WTC11 (cell line): ENCODE results near the gene HNRNPUL1. TPM values are rescaled to one million over a fixed set of nuclear protein-coding genes. Genes with fewer than 3 reads are reported as not detected.

ENCODE experiments used
- ATAC-seq: fragments of 200-7000 bp; cut with Tn5 transposase; 2 replicates; pipeline ENCODE4 v1.10.0; 2021; ENCODE audit warnings: mild to moderate bottlenecking, moderate library complexity
- CTCF ChIA-PET: fragments of 300-600 bp; sonication (Branson Sonifier 250); formaldehyde crosslinking; loops from one replicate; lab custom pipeline; 2021; ENCODE audit warnings: antibody characterized with exemption; lab: Charles Lee
- POLR2A ChIA-PET: fragments of 350-600 bp; sonication (Branson Sonifier 250); formaldehyde crosslinking; loops from one replicate; lab custom pipeline; 2021; ENCODE audit warnings: antibody characterized with exemption; lab: Charles Lee
- DNase-seq: peaks from one replicate; pipeline ENCODE4 v3.0.0; 2021; ENCODE audit warnings: low spot score
- H3K27ac Mint-ChIP-seq: 2 replicates; pipeline ENCODE4 v1.8.0; 2021; ENCODE audit warnings: mixed read lengths
- H3K27me3 Mint-ChIP-seq: 2 replicates; pipeline ENCODE4 v1.8.0; 2021; ENCODE audit warnings: low read depth, mild to moderate bottlenecking, moderate library complexity, mixed read lengths
- H3K36me3 Mint-ChIP-seq: 2 replicates; pipeline ENCODE4 v1.8.0; 2021; ENCODE audit warnings: mixed read lengths
- H3K4me1 Mint-ChIP-seq: 2 replicates; pipeline ENCODE4 v1.8.0; 2022; ENCODE audit warnings: mixed read lengths
- H3K4me3 Mint-ChIP-seq: 2 replicates; pipeline ENCODE4 v1.8.0; 2021; ENCODE audit warnings: mild to moderate bottlenecking, moderate library complexity, mixed read lengths
- H3K9me3 Mint-ChIP-seq: 2 replicates; pipeline ENCODE4 v1.8.0; 2021; ENCODE audit warnings: mixed read lengths
- ATF1 ChIP-seq: sonication (generic); formaldehyde crosslinking; IDR thresholded peaks from 2 replicates; pipeline ENCODE4 v1.8.1; 2023; ENCODE audit warnings: mild to moderate bottlenecking, moderate library complexity, missing genetic modification reagents
- ELF4 ChIP-seq: sonication (generic); formaldehyde crosslinking; IDR thresholded peaks from 2 replicates; pipeline ENCODE4 v1.8.1; 2022; ENCODE audit warnings: low read depth, mild to moderate bottlenecking, moderate library complexity, missing genetic modification reagents
- EMX1 ChIP-seq: fragments of 250-450 bp; sonication (Bioruptor Pico); IDR thresholded peaks from 2 replicates; pipeline ENCODE4 v1.8.0; 2021; ENCODE audit warnings: mild to moderate bottlenecking
- GRHL2 ChIP-seq: fragments of 250-450 bp; sonication (Bioruptor Pico); IDR thresholded peaks from 2 replicates; pipeline ENCODE4 v1.8.0; 2022; ENCODE audit warnings: mild to moderate bottlenecking, moderate library complexity; ENCODE audit not compliant: insufficient replicate concordance, severe bottlenecking
- IRF2 ChIP-seq: sonication (generic); formaldehyde crosslinking; IDR thresholded peaks from 2 replicates; pipeline ENCODE4 v1.8.0; 2022; ENCODE audit warnings: low read depth, missing genetic modification reagents, borderline replicate concordance
- MXD4 ChIP-seq: fragments of 250-450 bp; sonication (Bioruptor Pico); IDR thresholded peaks from 2 replicates; pipeline ENCODE4 v1.8.0; 2021; ENCODE audit warnings: mild to moderate bottlenecking, moderate library complexity, borderline replicate concordance
- NFATC4 ChIP-seq: fragments of 250-450 bp; sonication (Bioruptor Pico); IDR thresholded peaks from 2 replicates; pipeline ENCODE4 v1.9.0; 2021; ENCODE audit warnings: mild to moderate bottlenecking
- RELA ChIP-seq: sonication (generic); formaldehyde crosslinking; IDR thresholded peaks from 2 replicates; pipeline ENCODE4 v1.8.1; 2022; ENCODE audit warnings: missing genetic modification reagents, mild to moderate bottlenecking, borderline replicate concordance
- SMAD3 ChIP-seq: sonication (generic); formaldehyde crosslinking; IDR thresholded peaks from 2 replicates; pipeline ENCODE4 v1.8.0; 2022; ENCODE audit warnings: missing genetic modification reagents, mild to moderate bottlenecking, borderline replicate concordance
- ZNF121 ChIP-seq: sonication (generic); formaldehyde crosslinking; IDR thresholded peaks from 2 replicates; pipeline ENCODE4 v1.8.0; 2023; ENCODE audit warnings: missing genetic modification reagents
- ZNF219 ChIP-seq: sonication (generic); formaldehyde crosslinking; IDR thresholded peaks from 2 replicates; pipeline ENCODE4 v1.8.0; 2023; ENCODE audit warnings: missing genetic modification reagents, mild to moderate bottlenecking, borderline replicate concordance
- total RNA-seq: library from RNA; stranded (reverse); gene quantifications from 3 replicates; pipeline ENCODE4 v1.2.3, GENCODE V29; 2021
- TF ChIP-seq, protein P1 (sequence below): fragments of 250-450 bp; sonication (Bioruptor Pico); IDR thresholded peaks from 2 replicates; pipeline ENCODE4 v1.8.0; 2021; ENCODE audit warnings: mild to moderate bottlenecking
- TF ChIP-seq, protein P2 (sequence below): fragments of 250-450 bp; sonication (Bioruptor Pico); IDR thresholded peaks from 2 replicates; pipeline ENCODE4 v1.9.0; 2021; ENCODE audit warnings: mild to moderate bottlenecking
- TF ChIP-seq, protein P3 (sequence below): sonication (generic); formaldehyde crosslinking; IDR thresholded peaks from 2 replicates; pipeline ENCODE4 v1.8.0; 2022; ENCODE audit warnings: missing genetic modification reagents
- TF ChIP-seq, protein P4 (sequence below): sonication (generic); formaldehyde crosslinking; IDR thresholded peaks from 2 replicates; pipeline ENCODE4 v1.8.0; 2023; ENCODE audit warnings: missing genetic modification reagents

The HNRNPUL1 gene
- total RNA-seq, 1 experiment from 2014 or later: 282 TPM

DNA sequence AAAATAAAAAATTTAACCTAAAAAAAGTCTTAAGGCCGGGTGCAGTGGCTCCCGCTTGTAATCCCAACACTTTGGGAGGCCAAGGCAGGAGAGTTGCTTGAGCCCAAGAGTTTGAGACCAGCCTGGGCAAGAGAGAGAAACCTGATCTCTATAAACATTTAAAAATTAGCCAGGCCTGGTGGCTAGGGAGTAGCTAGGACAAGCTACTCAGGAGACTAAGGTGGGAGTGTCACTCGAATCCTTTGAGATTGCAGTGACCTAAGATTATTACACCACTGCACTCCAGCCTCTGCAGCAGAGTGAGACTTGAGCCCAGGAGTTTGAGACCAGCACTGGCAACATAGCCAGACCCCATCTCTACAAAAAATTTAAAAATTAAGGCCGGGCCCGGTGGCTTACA lies 46.9 kb downstream of the HNRNPUL1 start:
- POLR2A ChIA-PET: interaction anchor here (0.9 to 1.2 kb wide), 2 partner anchors 52 to 128 kb away, joined by 3 to 5 read pairs; partner anchors contain the start of genes B9D2 and DMAC2
- Mint-ChIP-seq H3K27ac (no peak overlapping the region), H3K36me3 (peaks cover 25% of the 10 kb centered on the region), H3K4me1 (peaks cover 21% of the 10 kb centered on the region), H3K4me3 (peak overlapping the region; percentile 96), H3K9me3 (no peaks in the 10 kb centered on the region), H3K27me3 (no peaks in the 10 kb centered on the region)
- CTCF ChIA-PET: interaction anchor here (1.1 to 1.2 kb wide), 4 partner anchors 11 to 259 kb away, joined by 3 to 8 read pairs (median 6); partner anchors contain the start of gene TGFB1
- no peak for ATAC-seq
- DNase-seq: no peak
- TF ChIP-seq GRHL2 (CRISPR knock-in tag) (no peak), NFATC4 (CRISPR knock-in tag) (no peak), ZNF219 (no peak), ELF4 (CRISPR knock-in tag) (no peak), SMAD3 (CRISPR knock-in tag) (no peak), ZNF121 (CRISPR knock-in tag) (no peak)
- TF ChIP-seq, protein P1, sequence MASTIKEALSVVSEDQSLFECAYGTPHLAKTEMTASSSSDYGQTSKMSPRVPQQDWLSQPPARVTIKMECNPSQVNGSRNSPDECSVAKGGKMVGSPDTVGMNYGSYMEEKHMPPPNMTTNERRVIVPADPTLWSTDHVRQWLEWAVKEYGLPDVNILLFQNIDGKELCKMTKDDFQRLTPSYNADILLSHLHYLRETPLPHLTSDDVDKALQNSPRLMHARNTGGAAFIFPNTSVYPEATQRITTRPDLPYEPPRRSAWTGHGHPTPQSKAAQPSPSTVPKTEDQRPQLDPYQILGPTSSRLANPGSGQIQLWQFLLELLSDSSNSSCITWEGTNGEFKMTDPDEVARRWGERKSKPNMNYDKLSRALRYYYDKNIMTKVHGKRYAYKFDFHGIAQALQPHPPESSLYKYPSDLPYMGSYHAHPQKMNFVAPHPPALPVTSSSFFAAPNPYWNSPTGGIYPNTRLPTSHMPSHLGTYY (CRISPR knock-in tag): no peak
- TF ChIP-seq, protein P2, sequence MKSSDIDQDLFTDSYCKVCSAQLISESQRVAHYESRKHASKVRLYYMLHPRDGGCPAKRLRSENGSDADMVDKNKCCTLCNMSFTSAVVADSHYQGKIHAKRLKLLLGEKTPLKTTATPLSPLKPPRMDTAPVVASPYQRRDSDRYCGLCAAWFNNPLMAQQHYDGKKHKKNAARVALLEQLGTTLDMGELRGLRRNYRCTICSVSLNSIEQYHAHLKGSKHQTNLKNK: no peak
- TF ChIP-seq, protein P3, sequence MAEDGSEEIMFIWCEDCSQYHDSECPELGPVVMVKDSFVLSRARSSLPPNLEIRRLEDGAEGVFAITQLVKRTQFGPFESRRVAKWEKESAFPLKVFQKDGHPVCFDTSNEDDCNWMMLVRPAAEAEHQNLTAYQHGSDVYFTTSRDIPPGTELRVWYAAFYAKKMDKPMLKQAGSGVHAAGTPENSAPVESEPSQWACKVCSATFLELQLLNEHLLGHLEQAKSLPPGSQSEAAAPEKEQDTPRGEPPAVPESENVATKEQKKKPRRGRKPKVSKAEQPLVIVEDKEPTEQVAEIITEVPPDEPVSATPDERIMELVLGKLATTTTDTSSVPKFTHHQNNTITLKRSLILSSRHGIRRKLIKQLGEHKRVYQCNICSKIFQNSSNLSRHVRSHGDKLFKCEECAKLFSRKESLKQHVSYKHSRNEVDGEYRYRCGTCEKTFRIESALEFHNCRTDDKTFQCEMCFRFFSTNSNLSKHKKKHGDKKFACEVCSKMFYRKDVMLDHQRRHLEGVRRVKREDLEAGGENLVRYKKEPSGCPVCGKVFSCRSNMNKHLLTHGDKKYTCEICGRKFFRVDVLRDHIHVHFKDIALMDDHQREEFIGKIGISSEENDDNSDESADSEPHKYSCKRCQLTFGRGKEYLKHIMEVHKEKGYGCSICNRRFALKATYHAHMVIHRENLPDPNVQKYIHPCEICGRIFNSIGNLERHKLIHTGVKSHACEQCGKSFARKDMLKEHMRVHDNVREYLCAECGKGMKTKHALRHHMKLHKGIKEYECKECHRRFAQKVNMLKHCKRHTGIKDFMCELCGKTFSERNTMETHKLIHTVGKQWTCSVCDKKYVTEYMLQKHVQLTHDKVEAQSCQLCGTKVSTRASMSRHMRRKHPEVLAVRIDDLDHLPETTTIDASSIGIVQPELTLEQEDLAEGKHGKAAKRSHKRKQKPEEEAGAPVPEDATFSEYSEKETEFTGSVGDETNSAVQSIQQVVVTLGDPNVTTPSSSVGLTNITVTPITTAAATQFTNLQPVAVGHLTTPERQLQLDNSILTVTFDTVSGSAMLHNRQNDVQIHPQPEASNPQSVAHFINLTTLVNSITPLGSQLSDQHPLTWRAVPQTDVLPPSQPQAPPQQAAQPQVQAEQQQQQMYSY: no peak

DNA sequence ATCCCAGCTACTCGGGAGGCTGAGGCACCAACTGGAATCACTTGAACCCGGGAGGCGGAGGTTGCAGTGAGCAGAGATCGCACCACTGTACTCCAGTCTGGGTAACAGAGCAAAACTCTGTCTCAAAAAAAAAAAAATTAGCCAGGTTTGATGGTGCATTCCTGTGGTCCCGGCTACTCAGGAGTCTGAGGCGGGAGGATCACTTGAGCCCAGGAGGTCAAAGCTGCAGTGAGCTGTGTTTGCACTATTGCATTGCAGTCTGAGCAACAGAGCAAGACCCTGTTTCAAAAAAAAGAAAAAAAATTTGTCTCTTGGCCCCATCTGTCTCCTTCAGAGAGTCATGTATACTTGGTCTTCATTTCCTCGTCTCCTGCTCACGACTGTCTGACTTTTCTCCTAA lies 47.4 kb downstream of the HNRNPUL1 start:
- Mint-ChIP-seq H3K36me3 (peaks cover 27% of the 10 kb centered on the region), H3K27me3 (no peaks in the 10 kb centered on the region), H3K4me3 (peak overlapping the region; percentile 96), H3K9me3 (no peaks in the 10 kb centered on the region), H3K27ac (no peak overlapping the region), H3K4me1 (peaks cover 21% of the 10 kb centered on the region)
- no peak for ATAC-seq
- DNase-seq: no peak
- TF ChIP-seq, protein P4, sequence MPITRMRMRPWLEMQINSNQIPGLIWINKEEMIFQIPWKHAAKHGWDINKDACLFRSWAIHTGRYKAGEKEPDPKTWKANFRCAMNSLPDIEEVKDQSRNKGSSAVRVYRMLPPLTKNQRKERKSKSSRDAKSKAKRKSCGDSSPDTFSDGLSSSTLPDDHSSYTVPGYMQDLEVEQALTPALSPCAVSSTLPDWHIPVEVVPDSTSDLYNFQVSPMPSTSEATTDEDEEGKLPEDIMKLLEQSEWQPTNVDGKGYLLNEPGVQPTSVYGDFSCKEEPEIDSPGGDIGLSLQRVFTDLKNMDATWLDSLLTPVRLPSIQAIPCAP: no peak
- TF ChIP-seq IRF2 (no peak), ATF1 (CRISPR knock-in tag) (no peak), RELA (CRISPR knock-in tag) (no peak), EMX1 (CRISPR knock-in tag) (no peak), MXD4 (CRISPR knock-in tag) (no peak)
- ChIA-PET CTCF (interaction anchor here (1.1 kb wide), 2 partner anchors 10 to 259 kb away, joined by 3 to 4 read pairs; no protein-coding TSS in a partner anchor), POLR2A (no interaction called here)

DNA sequence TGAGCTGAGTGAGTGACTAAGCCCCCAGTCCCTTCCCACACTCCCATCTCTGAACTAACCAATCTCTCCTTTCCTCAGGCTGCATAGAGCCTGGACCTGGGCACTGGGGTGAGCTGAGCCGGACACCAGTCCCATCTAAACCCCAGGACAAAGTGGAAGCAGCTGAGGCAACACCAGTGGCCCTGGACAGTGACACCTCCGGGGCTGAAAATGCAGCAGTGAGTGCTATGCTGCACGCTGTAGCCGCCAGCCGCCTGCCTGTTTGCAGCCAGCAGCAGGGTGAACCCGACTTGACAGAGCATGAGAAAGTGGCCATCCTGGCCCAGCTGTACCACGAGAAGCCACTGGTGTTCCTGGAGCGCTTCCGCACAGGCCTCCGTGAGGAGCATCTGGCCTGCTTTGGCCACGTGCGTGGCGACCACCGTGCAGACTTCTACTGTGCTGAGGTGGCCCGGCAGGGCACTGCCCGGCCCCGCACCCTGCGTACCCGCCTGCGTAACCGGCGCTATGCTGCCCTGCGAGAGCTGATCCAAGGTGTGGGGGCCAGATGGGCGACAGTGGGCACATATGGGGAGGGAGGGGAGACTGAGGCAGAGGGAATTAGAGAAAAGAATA lies 52.2 kb downstream of the HNRNPUL1 start:
- peaks cover 42% of the 10 kb centered on the region for H3K36me3 Mint-ChIP-seq
- peaks cover 5% of the 10 kb centered on the region for H3K9me3 Mint-ChIP-seq
- H3K4me1 Mint-ChIP-seq: peaks cover 12% of the 10 kb centered on the region
- TF ChIP-seq, protein P1 (CRISPR knock-in tag): no peak
- POLR2A ChIA-PET: no interaction called here
- DNase-seq (no peak), ATAC-seq (no peak)
- CTCF ChIA-PET: interaction anchor here (0.6 kb wide), 1 partner anchor 37 kb away, joined by 3 read pairs; no protein-coding TSS in a partner anchor
- H3K27me3 Mint-ChIP-seq: no peaks in the 10 kb centered on the region
- no peak overlapping the region for H3K27ac Mint-ChIP-seq
- no peak overlapping the region for H3K4me3 Mint-ChIP-seq
